Neural cell (in vitro differentiated cells): ENCODE results near the gene KRTAP1-5.

ENCODE experiments used
- CTCF ChIP-seq: fragments of 450-650 bp; IDR thresholded peaks from 2 replicates; pipeline ENCODE4 v1.5.1; 2014; ENCODE audit warnings: antibody characterized with exemption, mild to moderate bottlenecking, moderate library complexity; ENCODE audit not compliant: poor library complexity, severe bottlenecking
- EZH2 ChIP-seq: fragments of 200-600, 300-800 bp; shearing (Covaris generic), sonication (generic); IDR thresholded peaks from 2 replicates; pipeline ENCODE4 v1.6.1; 2014; ENCODE audit warnings: antibody characterized with exemption, low read length, borderline replicate concordance, mild to moderate bottlenecking; ENCODE audit not compliant: insufficient read depth, poor library complexity, severe bottlenecking
- MXI1 ChIP-seq: fragments of 450-650 bp; conservative IDR thresholded peaks from 2 replicates; pipeline ENCODE4 v1.6.1; 2014; ENCODE audit warnings: antibody characterized with exemption, mild to moderate bottlenecking; ENCODE audit not compliant: poor library complexity, severe bottlenecking
- TF ChIP-seq, protein P1 (sequence below): IDR thresholded peaks from 2 replicates; pipeline ENCODE4 v1.6.1; 2012; ENCODE audit warnings: borderline replicate concordance

DNA sequence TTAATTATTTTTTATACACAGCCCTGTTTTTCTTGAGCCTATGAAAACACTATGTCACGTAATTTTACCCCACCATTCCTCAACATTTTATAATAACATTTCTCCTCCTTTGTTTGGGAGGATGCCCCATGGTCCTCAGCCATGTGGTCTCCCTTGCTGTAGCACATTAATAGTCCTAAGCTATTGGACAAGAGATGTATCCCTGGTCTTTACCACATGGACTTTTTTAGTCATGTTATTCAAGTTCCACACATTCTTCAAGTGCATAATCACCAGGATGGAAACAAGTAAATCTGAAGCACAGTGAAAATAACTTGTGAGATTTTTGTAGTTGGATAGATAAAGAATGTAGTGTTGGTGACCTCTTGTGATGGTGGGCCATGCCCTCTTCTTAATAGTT is 35.0 kb upstream of the KRTAP1-5 start:
- TF ChIP-seq MXI1 (no peak), EZH2 (no peak), CTCF (no peak)
- TF ChIP-seq, protein P1, sequence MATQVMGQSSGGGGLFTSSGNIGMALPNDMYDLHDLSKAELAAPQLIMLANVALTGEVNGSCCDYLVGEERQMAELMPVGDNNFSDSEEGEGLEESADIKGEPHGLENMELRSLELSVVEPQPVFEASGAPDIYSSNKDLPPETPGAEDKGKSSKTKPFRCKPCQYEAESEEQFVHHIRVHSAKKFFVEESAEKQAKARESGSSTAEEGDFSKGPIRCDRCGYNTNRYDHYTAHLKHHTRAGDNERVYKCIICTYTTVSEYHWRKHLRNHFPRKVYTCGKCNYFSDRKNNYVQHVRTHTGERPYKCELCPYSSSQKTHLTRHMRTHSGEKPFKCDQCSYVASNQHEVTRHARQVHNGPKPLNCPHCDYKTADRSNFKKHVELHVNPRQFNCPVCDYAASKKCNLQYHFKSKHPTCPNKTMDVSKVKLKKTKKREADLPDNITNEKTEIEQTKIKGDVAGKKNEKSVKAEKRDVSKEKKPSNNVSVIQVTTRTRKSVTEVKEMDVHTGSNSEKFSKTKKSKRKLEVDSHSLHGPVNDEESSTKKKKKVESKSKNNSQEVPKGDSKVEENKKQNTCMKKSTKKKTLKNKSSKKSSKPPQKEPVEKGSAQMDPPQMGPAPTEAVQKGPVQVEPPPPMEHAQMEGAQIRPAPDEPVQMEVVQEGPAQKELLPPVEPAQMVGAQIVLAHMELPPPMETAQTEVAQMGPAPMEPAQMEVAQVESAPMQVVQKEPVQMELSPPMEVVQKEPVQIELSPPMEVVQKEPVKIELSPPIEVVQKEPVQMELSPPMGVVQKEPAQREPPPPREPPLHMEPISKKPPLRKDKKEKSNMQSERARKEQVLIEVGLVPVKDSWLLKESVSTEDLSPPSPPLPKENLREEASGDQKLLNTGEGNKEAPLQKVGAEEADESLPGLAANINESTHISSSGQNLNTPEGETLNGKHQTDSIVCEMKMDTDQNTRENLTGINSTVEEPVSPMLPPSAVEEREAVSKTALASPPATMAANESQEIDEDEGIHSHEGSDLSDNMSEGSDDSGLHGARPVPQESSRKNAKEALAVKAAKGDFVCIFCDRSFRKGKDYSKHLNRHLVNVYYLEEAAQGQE = no peak
